Fibroblast of skin of left quadriceps (primary cell): ENCODE measurements around the gene CD300LD.
A peak's percentile ranks its signal among the peaks of the same experiment; 100 is the strongest.
"Not testable (repeated sequence)": the region's sequence is repeated elsewhere in the genome, so short reads cannot be mapped to it uniquely, and the experiment has no call there.

Experiments used
- DNase-seq, 2 experiments: peaks; one replicate each; pipeline ENCODE4 v3.0.0-alpha.2; 2013; ENCODE audit warnings: low read depth in 2 of 2

CD300LD gene

GRCh38 chr17:74571621-74572270 lies 20.3 kb downstream of the CD300LD start:
- no peak for DNase-seq

GRCh38 chr17:74569020-74570003 lies 22.8 kb downstream of the CD300LD start:
- peak; percentile 77 to 80 for DNase-seq

DNA sequence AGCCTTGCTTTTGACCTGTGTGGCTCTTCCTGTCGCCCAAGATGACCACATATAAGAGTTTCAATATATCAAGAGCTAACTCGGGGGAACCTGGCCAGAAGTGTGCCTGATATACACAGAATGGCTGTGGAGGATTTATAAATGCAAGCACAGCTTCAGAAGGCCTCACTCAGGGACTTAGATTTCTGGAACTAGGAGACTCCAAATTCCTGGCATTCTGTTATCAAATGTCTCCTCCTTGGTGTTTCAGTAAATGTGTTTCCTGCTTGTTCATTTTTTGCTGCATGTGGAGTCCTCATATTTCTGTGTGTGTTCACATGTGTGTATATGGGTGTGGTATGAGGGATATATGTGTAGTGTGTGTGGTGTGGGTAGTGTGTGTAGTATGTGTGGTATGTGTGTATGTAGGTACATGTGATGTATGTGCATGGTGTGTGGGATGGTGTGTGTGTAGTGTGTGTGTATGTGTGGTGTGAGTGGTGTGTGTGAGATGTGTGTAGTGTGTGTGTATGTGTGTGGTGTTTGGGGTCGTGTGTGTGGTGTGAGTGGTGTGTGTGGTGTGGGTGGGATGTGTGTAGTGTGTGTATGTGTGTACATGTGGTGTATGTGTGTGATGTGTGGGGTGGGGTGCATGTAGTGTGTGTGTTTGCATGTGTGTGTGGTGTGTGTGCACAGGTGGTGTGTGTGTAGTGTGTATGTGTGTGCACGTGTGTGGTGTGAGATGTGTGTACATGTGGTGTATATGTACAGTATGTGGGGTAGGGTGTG lies 23.8 kb downstream of the CD300LD start:
- peak in 1 of 2 experiments; percentile 4 for DNase-seq

- DNase-seq = no peak
Observed at GRCh38 chr17:74567397-74567796, 24.7 kb downstream of the CD300LD start, which contains the start of gene CD300H. Gene CD300H (minus strand): TSS chr17:74567509.

DNA sequence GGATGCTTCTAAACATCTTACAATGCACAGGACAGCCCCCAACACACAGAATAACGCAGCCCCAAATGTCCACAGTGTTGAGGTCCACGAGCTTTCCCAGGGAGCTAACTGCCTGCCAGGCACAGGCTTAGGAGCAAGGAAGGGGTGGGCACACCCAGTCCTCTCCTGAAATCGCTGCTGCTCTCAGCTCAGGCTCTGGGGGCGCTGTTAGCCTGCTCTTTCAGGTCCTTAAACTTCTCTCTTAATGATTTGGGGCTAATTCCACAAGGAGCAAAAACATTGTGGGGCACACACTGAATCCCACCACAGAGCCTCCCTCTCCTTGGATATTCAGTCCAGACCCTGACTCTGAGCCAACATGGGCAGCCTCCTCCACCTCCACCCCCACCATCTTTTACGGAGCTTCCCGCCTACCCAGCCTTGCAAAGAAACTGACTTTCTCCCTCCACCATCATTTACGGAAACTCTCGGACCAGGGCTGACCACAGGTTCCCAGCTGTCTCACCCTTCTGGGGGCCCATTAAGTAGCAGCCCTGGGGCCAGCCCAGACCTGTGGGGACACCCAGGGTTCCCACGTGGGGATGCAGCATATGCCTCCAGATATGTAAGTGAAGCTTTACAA lies 25.8 kb downstream of the CD300LD start:
- no peak for DNase-seq

DNA sequence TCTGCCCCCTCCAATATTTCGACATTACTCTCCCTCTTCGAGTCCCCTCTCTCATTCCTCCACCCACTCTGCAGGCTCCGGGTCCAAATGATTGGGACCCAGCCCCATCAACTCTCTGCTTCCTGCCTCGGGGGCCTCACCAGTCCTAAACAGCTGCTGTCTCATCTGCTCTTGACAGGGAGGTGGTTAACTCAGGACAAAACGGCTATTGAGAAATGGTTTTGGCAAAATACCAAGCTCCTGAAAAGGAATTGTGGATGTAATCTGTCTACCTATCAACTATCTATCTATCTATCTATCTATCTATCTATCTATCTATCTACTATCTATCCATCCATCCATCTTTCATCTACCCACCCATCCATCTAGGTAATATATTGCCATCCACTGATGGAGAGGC lies 27.0 kb downstream of the CD300LD start:
- no peak for DNase-seq

DNA sequence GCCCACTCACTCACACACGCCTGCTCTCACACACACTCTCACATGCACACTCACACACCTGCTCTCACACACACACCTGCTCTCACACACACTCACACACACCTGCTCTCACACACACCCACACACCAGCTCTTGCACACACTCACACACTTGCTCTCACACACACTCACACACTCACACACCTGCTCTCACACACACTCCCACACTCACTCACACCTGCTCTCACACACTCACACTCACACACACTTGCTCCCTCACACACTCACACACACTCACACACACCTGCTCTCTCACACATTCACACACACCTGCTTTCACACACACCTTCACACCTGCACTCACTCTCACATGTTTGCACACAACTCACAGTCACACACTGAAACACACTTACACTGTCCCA lies 28.7 kb downstream of the CD300LD start:
- DNase-seq = no peak

DNA sequence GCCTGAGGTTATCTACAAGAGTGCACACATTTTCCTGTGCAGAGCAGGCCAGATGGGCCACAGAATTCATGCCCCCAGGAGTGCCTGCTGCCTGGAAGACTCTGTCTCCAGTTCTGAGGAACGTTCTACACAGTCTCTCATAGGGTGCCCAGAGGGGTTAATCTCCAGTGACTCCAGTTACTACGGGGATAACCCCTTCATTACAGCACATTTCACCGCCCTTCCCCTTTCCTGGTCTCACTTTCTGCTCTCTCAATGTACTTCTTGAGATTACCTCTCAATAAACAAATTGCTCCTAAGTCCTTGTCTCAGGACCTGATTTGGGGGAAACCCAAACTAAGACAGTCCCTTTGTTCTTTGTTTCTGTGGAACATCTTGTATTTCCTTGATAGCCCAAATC lies 30.5 kb downstream of the CD300LD start:
- DNase-seq = no peak

DNA sequence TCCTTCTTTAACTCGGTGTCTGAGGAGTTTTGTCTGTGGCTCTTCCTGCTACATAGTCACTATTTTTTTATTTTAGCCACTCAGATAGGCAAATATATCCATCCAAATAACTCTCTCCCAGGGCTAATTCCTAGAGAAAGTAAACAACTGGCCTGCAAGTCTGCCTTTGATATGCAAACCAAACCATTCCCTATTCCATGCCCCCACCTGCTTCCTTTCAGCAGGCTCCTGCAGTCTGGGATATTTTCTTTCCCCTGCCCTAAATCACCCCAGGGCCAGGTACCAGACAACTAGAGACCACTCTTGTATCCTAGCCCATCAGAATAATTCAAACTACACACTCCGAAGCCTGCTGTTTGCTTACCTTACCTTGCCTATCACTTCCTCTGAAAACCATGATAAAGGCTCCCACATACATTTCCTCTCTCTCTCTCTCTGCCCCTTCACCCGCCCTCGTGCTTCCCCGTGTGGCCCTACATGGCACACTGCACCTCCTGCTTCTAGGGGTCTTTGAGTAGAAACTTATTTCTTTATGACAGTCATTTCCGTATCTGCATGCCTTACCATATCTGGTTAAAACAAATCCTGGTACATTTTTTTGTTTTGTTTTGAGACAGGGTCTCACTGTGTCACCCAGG lies 33.1 kb downstream of the CD300LD start:
- DNase-seq = no peak

- DNase-seq = not testable (repeated sequence)
Observed at GRCh38 chr17:74558402-74558801, 33.7 kb downstream of the CD300LD start.

DNA sequence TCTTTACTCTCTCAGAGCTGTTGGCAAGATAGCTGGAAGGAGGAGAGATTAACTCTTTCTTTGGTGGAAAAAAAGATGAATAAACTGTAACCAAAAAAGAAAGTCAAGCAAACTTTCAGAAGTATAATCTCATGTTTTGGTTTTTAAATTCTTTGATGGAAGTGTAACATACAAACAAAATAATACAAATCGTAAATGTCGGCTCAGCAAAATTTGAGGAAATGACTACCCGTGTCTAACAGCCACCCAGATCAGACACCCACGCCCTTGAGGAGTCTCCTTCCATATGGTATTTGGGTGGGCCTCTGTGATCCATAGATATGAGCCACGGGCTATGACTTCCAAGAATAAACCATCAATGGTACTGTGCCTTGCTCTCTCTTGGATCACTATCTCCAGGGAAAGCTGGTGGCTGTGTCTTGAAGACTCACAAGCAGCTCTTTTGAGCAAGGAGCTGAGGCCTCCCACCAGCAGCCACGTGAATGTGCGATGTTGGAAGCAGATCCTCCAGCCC lies 36.6 kb downstream of the CD300LD start:
- no peak for DNase-seq

DNA sequence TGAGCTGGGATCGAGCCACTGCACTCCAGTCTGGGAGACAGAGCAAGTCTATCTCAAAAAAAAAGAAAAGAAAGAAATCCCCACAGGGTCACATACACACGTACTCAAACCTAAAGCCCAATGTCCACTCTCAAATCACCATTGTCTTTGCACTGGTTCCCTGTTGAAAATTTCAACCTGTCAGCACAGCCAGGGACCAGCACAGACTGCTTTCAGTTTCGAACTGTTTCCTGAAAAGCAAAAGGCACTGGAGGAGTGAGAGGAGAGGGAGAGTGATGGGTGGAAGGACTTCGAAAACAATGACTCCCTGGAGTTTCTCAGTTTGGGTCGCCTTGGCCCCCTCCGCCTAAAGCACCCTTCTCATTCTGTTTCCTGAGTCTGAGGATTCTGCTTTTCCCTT lies 37.2 kb downstream of the CD300LD start:
- no peak for DNase-seq

- no peak for DNase-seq
Observed at GRCh38 chr17:74552037-74552436, 40.0 kb downstream of the CD300LD start.

DNA sequence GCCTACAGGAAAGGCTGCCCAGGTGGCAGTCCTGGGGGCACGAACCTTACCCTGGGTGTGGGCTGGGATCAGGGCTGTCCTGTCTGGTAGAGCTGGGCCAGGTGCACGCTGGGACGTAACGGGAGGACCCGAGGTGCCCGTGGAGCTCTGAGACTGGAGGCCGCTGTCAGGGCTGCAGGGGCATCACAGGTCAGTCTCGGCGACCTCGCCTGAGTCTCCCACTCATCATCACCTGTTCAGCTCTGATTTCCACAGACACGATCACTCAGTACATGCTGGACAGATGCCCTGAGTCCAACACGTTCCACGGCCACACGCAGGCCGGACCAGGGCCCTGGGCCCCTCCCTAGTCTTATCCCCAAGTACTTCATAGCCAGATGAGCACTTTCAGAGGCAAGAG lies 41.5 kb downstream of the CD300LD start:
- DNase-seq = no peak

- DNase-seq = no peak
Observed at GRCh38 chr17:74549343-74549742, 42.7 kb downstream of the CD300LD start.

DNA sequence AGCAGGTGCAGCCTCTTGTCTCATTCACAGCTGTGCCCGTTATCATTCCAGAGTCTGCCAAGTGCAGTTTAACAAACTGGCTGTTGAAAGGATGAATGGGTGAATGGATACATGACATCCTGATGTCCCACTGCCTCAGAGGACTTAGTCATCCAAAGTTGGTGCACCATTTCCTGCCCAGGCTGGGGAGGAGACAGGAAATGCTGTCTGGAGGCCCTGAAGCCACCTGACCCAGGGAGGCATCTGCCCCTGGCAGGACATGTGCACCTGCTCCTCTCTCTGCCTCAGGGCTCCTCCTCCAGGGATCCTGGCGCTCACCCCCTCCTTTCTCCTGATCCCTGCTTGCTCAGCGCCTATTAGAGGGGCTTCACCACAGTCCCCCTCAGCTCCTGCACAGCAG lies 44.3 kb downstream of the CD300LD start:
- DNase-seq = no peak

GRCh38 chr17:74547264-74547663 lies 44.8 kb downstream of the CD300LD start:
- no peak for DNase-seq

DNA sequence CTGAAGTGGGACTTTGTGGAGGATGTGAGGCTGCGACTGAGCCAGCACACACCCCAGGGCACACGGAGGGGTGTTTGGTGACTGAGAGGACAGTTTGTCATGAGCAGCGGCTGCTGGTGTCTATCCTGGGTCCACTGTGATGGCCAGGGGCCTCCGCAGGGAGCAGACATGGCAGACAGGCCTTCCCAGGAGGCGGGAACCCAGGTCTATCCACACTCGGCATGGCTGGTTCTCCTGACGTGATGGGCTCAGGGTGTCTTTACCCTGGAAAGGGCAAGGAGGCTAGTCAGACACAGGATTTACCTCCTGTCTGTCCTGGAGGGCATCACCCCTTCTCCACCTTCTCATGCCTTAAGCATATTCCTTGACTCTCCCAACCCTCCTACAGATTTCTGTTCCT lies 45.5 kb downstream of the CD300LD start:
- no peak for DNase-seq

- no peak for DNase-seq
Observed at GRCh38 chr17:74545843-74546230, 46.2 kb downstream of the CD300LD start, which contains the start of gene CD300C. Gene CD300C (minus strand): TSS chr17:74546115. CDS start chr17:74545782, 333 bp downstream.

DNA sequence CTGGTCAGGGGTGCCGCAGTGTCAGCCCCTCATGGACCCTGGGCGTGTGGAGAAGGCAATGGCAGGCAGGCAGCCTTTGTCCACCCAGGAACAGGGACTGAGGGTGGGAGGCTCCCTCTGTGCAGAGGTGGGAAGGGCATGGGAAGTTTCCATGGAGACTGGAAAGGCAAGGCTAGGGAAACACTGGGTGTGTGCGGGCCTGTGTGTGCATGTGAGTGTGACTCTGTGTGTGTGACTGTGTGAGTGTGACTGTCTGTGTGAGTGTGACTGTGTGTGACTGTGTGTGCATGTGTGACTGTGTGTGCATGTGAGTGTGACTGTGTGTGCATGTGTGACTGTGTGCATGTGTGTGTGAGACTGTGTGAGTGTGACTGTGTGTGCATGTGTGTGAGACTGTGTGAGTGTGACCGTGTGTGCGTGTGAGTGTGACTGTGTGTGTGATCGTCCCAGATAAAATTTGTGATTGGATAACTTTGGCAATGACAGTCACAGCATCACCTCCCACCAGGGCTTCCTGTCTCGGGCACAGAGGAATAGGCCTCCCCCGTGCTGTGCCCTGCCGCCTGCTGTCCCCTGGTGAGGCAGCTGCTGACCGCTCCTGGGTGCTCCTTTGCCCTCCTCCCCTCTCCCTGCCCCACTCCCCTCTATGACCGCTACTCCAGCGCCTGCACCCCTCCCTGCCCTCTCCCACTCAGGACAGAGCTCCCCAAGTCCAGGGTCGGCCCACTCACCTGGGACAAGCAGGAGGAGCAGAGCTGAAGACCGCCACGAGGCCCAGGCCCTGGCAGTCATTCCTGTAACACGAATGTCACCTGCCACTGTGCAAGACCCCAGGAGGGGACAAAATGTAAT lies 46.9 kb downstream of the CD300LD start:
- DNase-seq = no peak
